A549 (cell line): ENCODE measurements around the gene ZNF474. TPM values are rescaled to one million over a fixed set of nuclear protein-coding genes. Genes with fewer than 3 reads are reported as not detected.

ENCODE experiments used
- ATAC-seq, 2 experiments: fragments of 200-7000 bp in 1 of 2; fragments of >200 bp in 1 of 2; cut with Nextera tagmentation in 1 of 2; cut with Tn5 transposase in 1 of 2; 3 replicates each; pipeline versions ENCODE4 v1.8.0 to v1.9.1; 2018 to 2020; ENCODE audit warnings: mild to moderate bottlenecking in 1 of 2, moderate library complexity in 1 of 2
- CTCF ChIA-PET: fragments of 300-600 bp; sonication (Branson Sonifier 250); formaldehyde crosslinking; extraction: SDS; loops from one replicate; lab custom pipeline; 2021; ENCODE audit warnings: antibody characterized with exemption, inconsistent platforms; lab: Yijun Ruan, JAX
- POLR2A ChIA-PET: fragments of 350-600 bp; formaldehyde crosslinking; extraction: SDS; loops from one replicate; lab custom pipeline; 2021; ENCODE audit warnings: antibody characterized with exemption, inconsistent platforms; lab: Yijun Ruan, JAX
- DNase-seq, 2 experiments: peaks; one replicate each; pipeline versions ENCODE4 v3.0.0 to v3.0.0-alpha.2; 2011 to 2016; ENCODE audit warnings: low read depth in 1 of 2, low spot score in 1 of 2
- FAIRE-seq: peaks from 2 replicates; lab custom pipeline; 2011; peaks lifted over from hg19 to GRCh38; lab: Jason Lieb, UNC
- H3K27ac ChIP-seq, 2 experiments: fragments of >200 bp; sonication (Bioruptor Twin); formaldehyde crosslinking; 3 replicates each; pipeline ENCODE4 v1.5.1; 2016 to 2017
- H3K4me1 ChIP-seq: fragments of >200 bp; sonication (Bioruptor Twin); formaldehyde crosslinking; 3 replicates; pipeline ENCODE4 v1.6.1; 2016
- H3K4me2 ChIP-seq: fragments of >200 bp; sonication (Bioruptor Twin); formaldehyde crosslinking; 3 replicates; pipeline ENCODE4 v1.6.1; 2016
- H3K4me3 ChIP-seq: fragments of >200 bp; sonication (Bioruptor Twin); formaldehyde crosslinking; 3 replicates; pipeline ENCODE4 v1.5.1; 2016
- H3K9me3 ChIP-seq: fragments of >200 bp; sonication (Bioruptor Twin); formaldehyde crosslinking; 3 replicates; pipeline ENCODE4 v1.6.1; 2016
- ATOH8 ChIP-seq: fragments of 250-450 bp; sonication (Bioruptor Pico); IDR thresholded peaks from 2 replicates; pipeline ENCODE4 v1.5.0; 2020; ENCODE audit warnings: low read depth, mild to moderate bottlenecking, moderate library complexity
- BCL3 ChIP-seq: fragments of >200 bp; sonication (Bioruptor Twin); formaldehyde crosslinking; IDR thresholded peaks from 3 replicates; pipeline ENCODE4 v1.6.1; 2016
- CBX2 ChIP-seq: fragments of 200-600 bp; sonication (generic); IDR thresholded peaks from 2 replicates; pipeline ENCODE4 v1.6.1; 2016; ENCODE audit warnings: low read depth, mild to moderate bottlenecking, borderline replicate concordance
- CBX8 ChIP-seq: fragments of 200-600 bp; sonication (generic); IDR thresholded peaks from 2 replicates; pipeline ENCODE4 v1.6.1; 2016
- CEBPB ChIP-seq, 2 experiments: fragments of >200 bp in 1 of 2; sonication (Bioruptor Twin) in 1 of 2; formaldehyde crosslinking in 1 of 2; IDR thresholded peaks; 2 replicates each; pipeline ENCODE4 v1.6.1; 2012 to 2016
- CHD2 ChIP-seq: fragments of 150-350 bp; IDR thresholded peaks from 2 replicates; pipeline ENCODE4 v1.6.1; 2014; ENCODE audit warnings: low read length; ENCODE audit not compliant: partially characterized antibody
- CTCF ChIP-seq: fragments of >200 bp; sonication (Bioruptor Twin); formaldehyde crosslinking; IDR thresholded peaks from 3 replicates; pipeline ENCODE4 v1.5.1; 2016
- E2F6 ChIP-seq: IDR thresholded peaks from 2 replicates; pipeline ENCODE4 v1.6.1; 2012; ENCODE audit warnings: low read depth, borderline replicate concordance
- ELK1 ChIP-seq: fragments of 150-350 bp; IDR thresholded peaks from 2 replicates; pipeline ENCODE4 v1.6.1; 2014; ENCODE audit warnings: low read depth, mild to moderate bottlenecking, low read length
- HMGXB4 ChIP-seq: fragments of 250-450 bp; sonication (Bioruptor Pico); IDR thresholded peaks from 2 replicates; pipeline ENCODE4 v1.5.0; 2021; ENCODE audit warnings: mild to moderate bottlenecking, moderate library complexity, borderline replicate concordance
- HOXA7 ChIP-seq: fragments of 250-450 bp; sonication (Bioruptor Pico); IDR thresholded peaks from 2 replicates; pipeline ENCODE4 v1.5.0; 2020; ENCODE audit warnings: mild to moderate bottlenecking, moderate library complexity
- KDM5A ChIP-seq: fragments of 200-600 bp; sonication (generic); IDR thresholded peaks from 2 replicates; pipeline ENCODE4 v1.6.1; 2016; ENCODE audit warnings: antibody characterized with exemption, mild to moderate bottlenecking
- MAFK ChIP-seq: fragments of 450-650 bp; IDR thresholded peaks from 2 replicates; pipeline ENCODE4 v1.6.1; 2014; ENCODE audit not compliant: partially characterized antibody
- NFE2L2 ChIP-seq: fragments of 150-350 bp; conservative IDR thresholded peaks from 2 replicates; pipeline ENCODE4 v1.6.1; 2014; ENCODE audit warnings: low read length
- NPAS2 ChIP-seq: fragments of 250-450 bp; sonication (Bioruptor Pico); IDR thresholded peaks from 2 replicates; pipeline ENCODE4 v1.8.0; 2022; ENCODE audit warnings: mild to moderate bottlenecking, moderate library complexity, borderline replicate concordance
- PHF8 ChIP-seq: fragments of 200-600 bp; sonication (generic); IDR thresholded peaks from 2 replicates; pipeline ENCODE4 v1.6.1; 2016; ENCODE audit warnings: low read depth, mild to moderate bottlenecking, antibody characterized with exemption, moderate library complexity, borderline replicate concordance
- POLR2AphosphoS2 ChIP-seq: conservative IDR thresholded peaks from 2 replicates; pipeline ENCODE4 v1.6.1; 2012; ENCODE audit warnings: low read length, improper control_type of control experiment, inconsistent platforms
- RCOR1 ChIP-seq: fragments of 150-350 bp; IDR thresholded peaks from 2 replicates; pipeline ENCODE4 v1.6.1; 2014; ENCODE audit warnings: antibody characterized with exemption, low read length, low read depth
- RFX5 ChIP-seq: fragments of 450-650 bp; IDR thresholded peaks from 2 replicates; pipeline ENCODE4 v1.7.1; 2014; ENCODE audit warnings: antibody characterized with exemption, mild to moderate bottlenecking, moderate library complexity
- RNF2 ChIP-seq: fragments of 200-600 bp; sonication (generic); IDR thresholded peaks from 2 replicates; pipeline ENCODE4 v1.6.1; 2016; ENCODE audit warnings: low read depth, mild to moderate bottlenecking, antibody characterized with exemption, moderate library complexity, borderline replicate concordance
- SMC3 ChIP-seq: fragments of >200 bp; sonication (Bioruptor Twin); formaldehyde crosslinking; IDR thresholded peaks from 3 replicates; pipeline ENCODE4 v1.6.1; 2018; ENCODE audit warnings: inconsistent platforms
- TP53 ChIP-seq: fragments of 250-450 bp; sonication (Bioruptor Pico); IDR thresholded peaks from 2 replicates; pipeline ENCODE4 v1.5.0; 2021; ENCODE audit warnings: mild to moderate bottlenecking, moderate library complexity
- ZC3H11A ChIP-seq: fragments of 450-650 bp; IDR thresholded peaks from 2 replicates; pipeline ENCODE4 v1.6.1; 2014; ENCODE audit warnings: antibody characterized with exemption, mild to moderate bottlenecking
- ZNF302 ChIP-seq: fragments of 250-450 bp; sonication (Bioruptor Pico); IDR thresholded peaks from 2 replicates; pipeline ENCODE4 v1.9.0; 2021; ENCODE audit warnings: inconsistent platforms, mild to moderate bottlenecking, moderate library complexity
- polyA plus RNA-seq, 4 experiments: library from polyadenylated mRNA; depleted of rRNA in 3 of 4; stranded (reverse); fragments of >200 nt; fragmentation: RNase III in 1 of 4; extraction: RNeasy Plus Mini Kit Qiagen cat#74134 plus additional on column Dnase treatment in 1 of 4; gene quantifications; 2 replicates in 3 of 4; 3 replicates in 1 of 4; pipeline ENCODE4 v1.2.3, GENCODE V29; 2011 to 2017
- TF ChIP-seq, protein P1 (sequence below): fragments of 200-600 bp; sonication (generic); IDR thresholded peaks from 2 replicates; pipeline ENCODE4 v1.6.1; 2016; ENCODE audit warnings: antibody characterized with exemption, mild to moderate bottlenecking, moderate library complexity

Gene ZNF474
- polyA plus RNA-seq, 2 of the 4 experiments (the other 2 are of a cell fraction), result 0.15 to 0.30 TPM

- TF ChIP-seq CHD2 (no peak), ZC3H11A (no peak), NPAS2 (CRISPR knock-in tag) (no peak), PHF8 (no peak), BCL3 (no peak), TP53 (no peak)
- TF ChIP-seq, all 56 proteins: peak for 4
These were observed 34.0 kb downstream of the ZNF474 start (continued) for GRCh38 chr5:122163121-122164069.

- peak overlapping the region; percentile 46 for H3K4me2 ChIP-seq
- no peak for DNase-seq
- peaks cover 40% of the 10 kb centered on the region for H3K4me1 ChIP-seq
- ChIA-PET POLR2A (no interaction called here), CTCF (interaction anchor here (1.3 to 1.7 kb wide), 4 partner anchors 8 to 72 kb away, joined by 3 to 9 read pairs (median 5); no protein-coding TSS in a partner anchor)
- TF ChIP-seq POLR2AphosphoS2 (no peak), TP53 (no peak), HMGXB4 (CRISPR knock-in tag) (no peak), SMC3 (no peak), E2F6 (no peak), ATOH8 (CRISPR knock-in tag) (no peak), RCOR1 (no peak), RFX5 (no peak), CTCF (no peak), HOXA7 (CRISPR knock-in tag) (no peak), ELK1 (no peak), MAFK (no peak), KDM5A (no peak), CBX2 (no peak), CBX8 (no peak), CEBPB (IDR thresholded peaks at IDR 0.05) (no peak), NFE2L2 (no peak), ZNF302 (CRISPR knock-in tag) (no peak), RNF2 (no peak)
- TF ChIP-seq, protein P1, sequence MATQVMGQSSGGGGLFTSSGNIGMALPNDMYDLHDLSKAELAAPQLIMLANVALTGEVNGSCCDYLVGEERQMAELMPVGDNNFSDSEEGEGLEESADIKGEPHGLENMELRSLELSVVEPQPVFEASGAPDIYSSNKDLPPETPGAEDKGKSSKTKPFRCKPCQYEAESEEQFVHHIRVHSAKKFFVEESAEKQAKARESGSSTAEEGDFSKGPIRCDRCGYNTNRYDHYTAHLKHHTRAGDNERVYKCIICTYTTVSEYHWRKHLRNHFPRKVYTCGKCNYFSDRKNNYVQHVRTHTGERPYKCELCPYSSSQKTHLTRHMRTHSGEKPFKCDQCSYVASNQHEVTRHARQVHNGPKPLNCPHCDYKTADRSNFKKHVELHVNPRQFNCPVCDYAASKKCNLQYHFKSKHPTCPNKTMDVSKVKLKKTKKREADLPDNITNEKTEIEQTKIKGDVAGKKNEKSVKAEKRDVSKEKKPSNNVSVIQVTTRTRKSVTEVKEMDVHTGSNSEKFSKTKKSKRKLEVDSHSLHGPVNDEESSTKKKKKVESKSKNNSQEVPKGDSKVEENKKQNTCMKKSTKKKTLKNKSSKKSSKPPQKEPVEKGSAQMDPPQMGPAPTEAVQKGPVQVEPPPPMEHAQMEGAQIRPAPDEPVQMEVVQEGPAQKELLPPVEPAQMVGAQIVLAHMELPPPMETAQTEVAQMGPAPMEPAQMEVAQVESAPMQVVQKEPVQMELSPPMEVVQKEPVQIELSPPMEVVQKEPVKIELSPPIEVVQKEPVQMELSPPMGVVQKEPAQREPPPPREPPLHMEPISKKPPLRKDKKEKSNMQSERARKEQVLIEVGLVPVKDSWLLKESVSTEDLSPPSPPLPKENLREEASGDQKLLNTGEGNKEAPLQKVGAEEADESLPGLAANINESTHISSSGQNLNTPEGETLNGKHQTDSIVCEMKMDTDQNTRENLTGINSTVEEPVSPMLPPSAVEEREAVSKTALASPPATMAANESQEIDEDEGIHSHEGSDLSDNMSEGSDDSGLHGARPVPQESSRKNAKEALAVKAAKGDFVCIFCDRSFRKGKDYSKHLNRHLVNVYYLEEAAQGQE, result no peak
- H3K27ac ChIP-seq, result peak overlapping the region; percentile 69 to 89
- no peaks in the 10 kb centered on the region for H3K9me3 ChIP-seq
- ATAC-seq, result peak; percentile 64; a peak in 5 of 6 replicates
- H3K4me3 ChIP-seq, result no peak overlapping the region
- FAIRE-seq, result no peak
These were observed 34.7 kb downstream of the ZNF474 start for GRCh38 chr5:122164070-122164435.
